B cell (primary cell): Measurements from ENCODE around the gene ABHD6. TPM values are rescaled to one million over a fixed set of nuclear protein-coding genes. Genes with fewer than 3 reads are reported as not detected.

Source experiments
- ATAC-seq: fragments of 200-7000 bp; cut with Tn5 transposase; one replicate; pipeline ENCODE4 v1.10.0; 2021; ENCODE audit warnings: low read depth, mild to moderate bottlenecking, moderate number of reproducible peaks, moderate library complexity
- CTCF ChIA-PET: fragments of 350-600 bp; sonication (Branson Sonifier 250); formaldehyde crosslinking; loops from one replicate; lab custom pipeline; 2021; ENCODE audit warnings: antibody characterized with exemption, inconsistent platforms; lab: Charles Lee
- POLR2A ChIA-PET: fragments of 350-600 bp; sonication (Branson Sonifier 250); formaldehyde crosslinking; loops from one replicate; lab custom pipeline; 2021; ENCODE audit warnings: antibody characterized with exemption; lab: Charles Lee
- DNase-seq: peaks from one replicate; pipeline ENCODE4 v3.0.0; 2013
- H2AFZ ChIP-seq: 2 replicates; pipeline ENCODE4 v1.6.1; 2012; ENCODE audit warnings: mild to moderate bottlenecking, low read depth, low read length; ENCODE audit not compliant: insufficient read depth, poor library complexity, severe bottlenecking
- H3K27ac ChIP-seq, 2 donors: 1 replicate in 1 of 2; 2 replicates in 1 of 2; pipeline ENCODE4 v1.5.1; 2012 to 2013; ENCODE audit warnings: low read length in 2 of 2, mild to moderate bottlenecking in 2 of 2, moderate library complexity in 1 of 2
- H3K27me3 ChIP-seq, 4 experiments: fragments of 200-600 bp in 1 of 4; sonication (generic) in 1 of 4; replicated peaks in 1 of 4; 1 replicate in 2 of 4; 2 replicates in 2 of 4; pipeline versions ENCODE4 v1.6.1 to v1.7.0; 2013 to 2016; ENCODE audit warnings: low read length in 3 of 4, mild to moderate bottlenecking in 2 of 4, mixed read lengths in 1 of 4, moderate library complexity in 1 of 4; ENCODE audit not compliant: insufficient read depth in 4 of 4, control insufficient read depth in 3 of 4; ENCODE audit errors: control extremely low read depth in 1 of 4
- H3K36me3 ChIP-seq, 2 experiments: replicated peaks in 1 of 2; 1 replicate in 1 of 2; 2 replicates in 1 of 2; pipeline versions ENCODE4 v1.6.1 to v1.7.1; 2013; ENCODE audit warnings: low read length in 1 of 2; ENCODE audit not compliant: insufficient read depth in 2 of 2, control insufficient read depth in 1 of 2; ENCODE audit errors: control extremely low read depth in 1 of 2, extremely low read depth in 1 of 2
- H3K4me1 ChIP-seq, 2 donors: fragments of 200-600 bp in 1 of 2; sonication (generic) in 1 of 2; 1 replicate in 1 of 2; 2 replicates in 1 of 2; pipeline versions ENCODE4 v1.5.1 to v1.6.1; 2013 to 2017; ENCODE audit warnings: low read length in 2 of 2; ENCODE audit not compliant: control insufficient read depth in 2 of 2, insufficient read depth in 2 of 2
- H3K4me2 ChIP-seq: replicated peaks from 2 replicates; pipeline ENCODE3; 2012; ENCODE audit warnings: mild to moderate bottlenecking, low read depth, low read length; ENCODE audit not compliant: poor library complexity, severe bottlenecking
- H3K4me3 ChIP-seq, 5 experiments: fragments of 200-600 bp in 1 of 5; sonication (generic) in 1 of 5; 1 replicate in 3 of 5; 2 replicates in 2 of 5; pipeline versions ENCODE4 v1.5.1 to v1.7.0; 2011 to 2016; ENCODE audit warnings: low read length in 4 of 5, mild to moderate bottlenecking in 4 of 5, low read depth in 2 of 5, control low read depth in 1 of 5, moderate library complexity in 1 of 5; ENCODE audit not compliant: insufficient read depth in 1 of 5; ENCODE audit errors: control extremely low read depth in 1 of 5, extremely low read depth in 1 of 5
- H3K79me2 ChIP-seq: fragments of 200-600 bp; sonication (generic); one replicate; pipeline ENCODE4 v1.6.0; 2016; ENCODE audit warnings: low read length; ENCODE audit not compliant: control insufficient read depth, insufficient read depth
- H3K9ac ChIP-seq: fragments of 200-600 bp; sonication (generic); 2 replicates; pipeline ENCODE4 v1.6.1; 2017; ENCODE audit warnings: mild to moderate bottlenecking, low read length, moderate library complexity
- H3K9me3 ChIP-seq, 3 donors: one replicate each; pipeline versions ENCODE4 v1.6.1 to v1.7.1; 2013; ENCODE audit warnings: low read length in 2 of 3; ENCODE audit not compliant: control insufficient read depth in 2 of 3, insufficient read depth in 1 of 3; ENCODE audit errors: control extremely low read depth in 1 of 3
- H4K20me1 ChIP-seq: 2 replicates; pipeline ENCODE4 v1.6.0; 2012; ENCODE audit warnings: mild to moderate bottlenecking, low read length; ENCODE audit not compliant: insufficient read depth, control insufficient read depth, poor library complexity, severe bottlenecking
- H3K27ac Mint-ChIP-seq: one replicate; pipeline ENCODE4 v1.8.0; 2021; ENCODE audit warnings: mixed read lengths
- H3K27me3 Mint-ChIP-seq: one replicate; pipeline ENCODE4 v1.8.0; 2021; ENCODE audit warnings: mixed read lengths
- H3K4me1 Mint-ChIP-seq: one replicate; pipeline ENCODE4 v1.8.0; 2021; ENCODE audit warnings: mixed read lengths
- H3K4me3 Mint-ChIP-seq: one replicate; pipeline ENCODE4 v1.8.0; 2021; ENCODE audit warnings: mixed read lengths
- H3K9me3 Mint-ChIP-seq: one replicate; pipeline ENCODE4 v1.8.0; 2022; ENCODE audit warnings: mixed read lengths; ENCODE audit not compliant: insufficient read depth
- CTCF ChIP-seq: fragments of 200-600 bp; IDR thresholded peaks from one replicate; pipeline ENCODE4 v1.8.0; 2022; ENCODE audit warnings: antibody characterized with exemption, mild to moderate bottlenecking
- EZH2 ChIP-seq: IDR thresholded peaks from 2 replicates; pipeline ENCODE4 v1.6.1; 2012; ENCODE audit warnings: borderline replicate concordance, low read depth, mild to moderate bottlenecking, moderate library complexity, low read length; ENCODE audit not compliant: insufficient read depth, poor library complexity, severe bottlenecking
- whole genome bisulfite sequencing: methylation state at CpG from one replicate; pipeline ENCODE4 v1.1.5; 2013; ENCODE audit warnings: missing lambda C conversion rate; ENCODE audit not compliant: insufficient coverage; 5-methylcytosine and 5-hydroxymethylcytosine counted together
- intact Hi-C: fragments of 100-400 bp; cut with micrococcal nuclease; formaldehyde crosslinking; loops from one replicate; pipeline ENCODE4 v1.10.0; 2022
- polyA plus RNA-seq: library from polyadenylated mRNA; depleted of rRNA; stranded (reverse); fragments of >200 nt; gene quantifications from 2 replicates; pipeline ENCODE4 v1.2.3, GENCODE V29; 2012
- total RNA-seq, 2 donors: library from RNA; stranded (reverse); fragments of 120-200 nt in 1 of 2; gene quantifications; 1 replicate in 1 of 2; 2 replicates in 1 of 2; pipeline versions ENCODE4 v1.2.3 to v1.2.4, GENCODE V29; 2013 to 2022

Gene ABHD6
- total and polyA plus RNA-seq, 2 donors (not counting 1 experiment from before 2014, with no cell fraction given), result 4.5 to 24.2 TPM

GRCh38 chr3:58285334-58285733 is 47.7 kb downstream of the ABHD6 start:
- Histone ChIP-seq H3K79me2 (no peaks in the 10 kb centered on the region), H3K4me3 (no peak overlapping the region), H3K9ac (no peak overlapping the region), H3K27me3 (no peaks in the 10 kb centered on the region), H3K4me1 (no peaks in the 10 kb centered on the region), H3K4me2 (no peak overlapping the region), H4K20me1 (no peaks in the 10 kb centered on the region), H3K27ac (no peak overlapping the region), H3K9me3 (no peaks in the 10 kb centered on the region), H3K36me3 (peaks cover 0 to 50% of the 10 kb centered on the region in 2 experiments), H2AFZ (no peak overlapping the region)
- 94% methylated on average over 7 of the region's 7 CpGs for WGBS
- intact Hi-C loops, result no loop called here
- ATAC-seq, result no peak
- no peak for TF ChIP-seq CTCF
- TF ChIP-seq EZH2, result no peak
- no peak for DNase-seq
- H3K9me3 Mint-ChIP-seq, result no peaks in the 10 kb centered on the region
- H3K27me3 Mint-ChIP-seq, result no peaks in the 10 kb centered on the region
- H3K4me3 Mint-ChIP-seq, result no peak overlapping the region
- POLR2A ChIA-PET, result no interaction called here
- H3K27ac Mint-ChIP-seq, result no peak overlapping the region
- H3K4me1 Mint-ChIP-seq, result no peaks in the 10 kb centered on the region
- CTCF ChIA-PET, result no interaction called here

- H3K4me2 ChIP-seq, result no peak overlapping the region
- no peaks in the 10 kb centered on the region for H3K4me1 ChIP-seq
- Mint-ChIP-seq H3K9me3 (no peaks in the 10 kb centered on the region), H3K27me3 (no peaks in the 10 kb centered on the region), H3K27ac (no peak overlapping the region), H3K4me1 (no peaks in the 10 kb centered on the region), H3K4me3 (no peak overlapping the region)
- intact Hi-C loops, result no loop called here
- H3K36me3 ChIP-seq, result peaks cover 0 to 39% of the 10 kb centered on the region in 2 experiments
- CTCF ChIA-PET, result no interaction called here
- H2AFZ ChIP-seq, result no peak overlapping the region
- no peak overlapping the region for H3K4me3 ChIP-seq
- DNase-seq (no peak), ATAC-seq (no peak)
- no peak for TF ChIP-seq EZH2
- no peak for TF ChIP-seq CTCF
- H3K27me3 ChIP-seq, result no peaks in the 10 kb centered on the region
- no peaks in the 10 kb centered on the region for H4K20me1 ChIP-seq
- no peak overlapping the region for H3K27ac ChIP-seq
- no peak overlapping the region for H3K9ac ChIP-seq
- no peaks in the 10 kb centered on the region for H3K79me2 ChIP-seq
- WGBS, result 98% methylated on average over 6 of the region's 6 CpGs
- POLR2A ChIA-PET, result no interaction called here
- no peaks in the 10 kb centered on the region for H3K9me3 ChIP-seq
Measured at GRCh38 chr3:58287354-58287753, 49.8 kb downstream of the ABHD6 start.
